SHP77 treated with DMSO at 0.1 percent for 48 hours (cell line): Measurements from ENCODE around the gene MPHOSPH6.
"Not testable (repeated sequence)": the region's sequence is repeated elsewhere in the genome, so short reads cannot be mapped to it uniquely, and the experiment has no call there.

Source experiments
- DNase-seq: peaks from one replicate; lab custom pipeline; 2025; lab: John Stamatoyannopoulos, UW

Gene MPHOSPH6

DNA sequence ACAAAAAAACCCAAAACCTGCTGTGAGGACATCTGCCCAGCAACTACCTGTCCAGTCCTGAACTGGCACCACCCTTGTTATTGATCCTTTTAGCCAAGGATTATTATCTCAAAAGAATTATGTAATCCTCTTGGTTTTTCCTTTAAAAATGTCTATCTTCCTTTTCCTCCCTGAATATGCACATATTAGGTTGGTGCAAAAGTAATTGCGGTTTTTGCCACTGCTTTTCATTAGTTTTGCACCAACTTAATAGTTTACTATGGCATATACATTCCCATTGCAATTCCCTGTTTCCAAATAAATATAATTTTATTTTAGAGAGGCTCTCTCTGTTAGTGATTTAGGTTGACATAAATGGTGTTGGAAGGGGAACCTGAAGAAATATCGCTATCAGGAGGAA lies 51.3 kb downstream of the MPHOSPH6 start:
- DNase-seq, result no peak

- DNase-seq, result no peak
Measured at GRCh38 chr16:82116535-82116934, 53.5 kb downstream of the MPHOSPH6 start.

- no peak for DNase-seq
Measured at GRCh38 chr16:82113741-82114140, 56.3 kb downstream of the MPHOSPH6 start.

DNA sequence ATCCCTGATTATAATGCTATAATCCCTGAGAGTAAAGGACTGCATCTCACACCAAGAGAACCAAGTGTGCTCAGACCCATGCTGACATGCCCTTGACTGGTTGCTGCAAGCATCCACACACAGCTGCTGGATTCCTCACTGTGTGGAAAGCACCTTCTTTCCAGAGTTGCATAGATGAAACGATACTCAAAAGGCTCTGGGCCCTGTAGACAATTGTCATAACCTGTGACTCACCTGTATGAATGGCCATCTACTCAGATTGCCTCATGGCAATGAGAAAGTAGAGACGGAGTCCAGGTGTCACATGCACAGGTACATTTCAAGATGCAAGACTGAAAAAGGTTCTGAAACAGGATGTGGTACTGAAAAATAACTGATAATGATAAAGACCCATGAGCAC lies 58.1 kb downstream of the MPHOSPH6 start:
- DNase-seq, result no peak

- DNase-seq, result not testable (repeated sequence)
Measured at GRCh38 chr16:82109266-82109665, 60.8 kb downstream of the MPHOSPH6 start.

DNA sequence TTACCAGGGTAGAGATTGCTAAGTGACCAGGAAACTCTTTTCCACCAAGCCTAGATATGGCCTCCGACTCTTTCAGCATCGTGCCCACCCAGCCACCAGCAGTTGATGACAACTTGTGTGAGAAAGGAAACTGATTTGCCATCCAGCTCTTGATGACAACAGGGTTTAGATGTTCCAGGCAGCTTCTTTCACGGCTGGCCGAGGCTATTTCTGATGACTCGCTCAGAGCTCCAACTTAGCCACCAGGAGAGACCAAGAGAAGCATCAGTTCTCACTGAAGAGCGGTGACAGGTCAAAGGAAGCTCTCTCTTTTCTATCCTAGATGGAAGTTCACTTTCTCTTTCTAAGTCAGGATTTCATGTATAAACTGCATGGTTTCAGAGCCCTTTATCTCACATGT lies 61.2 kb downstream of the MPHOSPH6 start:
- no peak for DNase-seq

GRCh38 chr16:82108100-82108499 lies 61.9 kb downstream of the MPHOSPH6 start:
- no peak for DNase-seq

- no peak for DNase-seq
Measured at GRCh38 chr16:82105107-82105506, 64.9 kb downstream of the MPHOSPH6 start.
